H1 (cell line): ENCODE results near the gene RUFY3. TPM values are rescaled to one million over a fixed set of nuclear protein-coding genes. Genes with fewer than 3 reads are reported as not detected.

Experiments
- CTCF ChIA-PET: fragments of 300-600 bp; sonication (Branson Sonifier 250); formaldehyde crosslinking; loops from one replicate; lab custom pipeline; 2021; ENCODE audit not compliant: partially characterized antibody; lab: Charles Lee
- POLR2A ChIA-PET: fragments of 300-600 bp; sonication (Branson Sonifier 250); formaldehyde crosslinking; loops from one replicate; lab custom pipeline; 2021; ENCODE audit warnings: inconsistent platforms; ENCODE audit not compliant: partially characterized antibody; lab: Charles Lee
- DNase-seq, 2 experiments: peaks; one replicate each; pipeline versions ENCODE4 v3.0.0 to v3.0.0-alpha.2; 2010 to 2022; ENCODE audit warnings: low spot score in 2 of 2, low read depth in 1 of 2, mixed read lengths in 1 of 2
- FAIRE-seq: peaks from 2 replicates; lab custom pipeline; 2011; peaks lifted over from hg19 to GRCh38; lab: Jason Lieb, UNC
- H2AFZ ChIP-seq: 2 replicates; pipeline ENCODE4 v1.8.1; 2012; ENCODE audit warnings: low read length, inconsistent platforms
- H2AK5ac ChIP-seq: 2 replicates; pipeline ENCODE4 v1.6.1; 2013; ENCODE audit warnings: low read depth, low read length
- H2BK120ac ChIP-seq: replicated peaks from 2 replicates; pipeline ENCODE3; 2013; ENCODE audit warnings: low read depth, low read length, inconsistent platforms
- H2BK12ac ChIP-seq: 2 replicates; pipeline ENCODE4 v1.6.1; 2013; ENCODE audit warnings: low read depth, low read length
- H2BK15ac ChIP-seq: 2 replicates; pipeline ENCODE4 v1.6.1; 2013; ENCODE audit warnings: low read length
- H2BK20ac ChIP-seq: 2 replicates; pipeline ENCODE4 v1.6.1; 2013; ENCODE audit warnings: low read length
- H2BK5ac ChIP-seq: 2 replicates; pipeline ENCODE4 v1.6.1; 2013; ENCODE audit warnings: low read depth, low read length
- H3K14ac ChIP-seq: 2 replicates; pipeline ENCODE4 v1.6.1; 2013; ENCODE audit warnings: inconsistent platforms; ENCODE audit not compliant: insufficient read length
- H3K18ac ChIP-seq: 2 replicates; pipeline ENCODE4 v1.6.1; 2013; ENCODE audit warnings: low read length; ENCODE audit errors: extremely low read depth
- H3K23ac ChIP-seq: 2 replicates; pipeline ENCODE4 v1.6.1; 2013; ENCODE audit warnings: inconsistent platforms; ENCODE audit not compliant: insufficient read length
- H3K23me2 ChIP-seq: 2 replicates; pipeline ENCODE4 v1.6.1; 2013; ENCODE audit warnings: low read depth, low read length
- H3K27ac ChIP-seq: 2 replicates; pipeline ENCODE4 v1.6.1; 2011; ENCODE audit warnings: low read depth, low read length, inconsistent platforms
- H3K27me3 ChIP-seq, 4 experiments: replicated peaks in 1 of 4; 1 replicate in 1 of 4; 2 replicates in 3 of 4; pipeline versions ENCODE4 v1.6.1 to v1.8.1; 2011 to 2013; ENCODE audit warnings: low read length in 3 of 4, mild to moderate bottlenecking in 3 of 4, inconsistent platforms in 2 of 4, mixed read lengths in 2 of 4, moderate library complexity in 1 of 4; ENCODE audit not compliant: control insufficient read depth in 3 of 4, insufficient read depth in 3 of 4; ENCODE audit errors: extremely low read depth in 1 of 4
- H3K36me3 ChIP-seq, 4 experiments: 2 replicates each; pipeline versions ENCODE4 v1.6.1 to v1.8.1; 2011 to 2013; ENCODE audit warnings: mild to moderate bottlenecking in 4 of 4, low read length in 3 of 4, moderate library complexity in 2 of 4, control low read depth in 1 of 4, inconsistent platforms in 1 of 4; ENCODE audit not compliant: insufficient read depth in 4 of 4, control insufficient read depth in 2 of 4
- H3K4ac ChIP-seq: replicated peaks from 2 replicates; pipeline ENCODE3; 2013; ENCODE audit warnings: low read length, low read depth, mixed read lengths, inconsistent platforms; ENCODE audit not compliant: insufficient read length
- H3K4me1 ChIP-seq, 4 experiments: replicated peaks in 1 of 4; 1 replicate in 1 of 4; 2 replicates in 3 of 4; pipeline versions ENCODE4 v1.6.1 to v1.8.1; 2011 to 2013; ENCODE audit warnings: low read length in 3 of 4, inconsistent platforms in 2 of 4, mixed read lengths in 1 of 4; ENCODE audit not compliant: insufficient read depth in 4 of 4, control insufficient read depth in 3 of 4
- H3K4me2 ChIP-seq, 2 experiments: 2 replicates each; pipeline versions ENCODE4 v1.6.1 to v1.8.1; 2011 to 2013; ENCODE audit warnings: low read depth in 2 of 2, low read length in 2 of 2, control low read depth in 1 of 2, inconsistent platforms in 1 of 2, mild to moderate bottlenecking in 1 of 2; ENCODE audit not compliant: insufficient read depth in 1 of 2
- H3K4me3 ChIP-seq, 4 experiments: fragments of 200-600, 300-600 bp in 1 of 4; sonication (generic), shearing (Covaris generic), sonication (Bioruptor Twin) in 1 of 4; 2 replicates each; pipeline versions ENCODE4 v1.5.1 to v1.8.1; 2011 to 2016; ENCODE audit warnings: low read length in 4 of 4, low read depth in 3 of 4, control low read depth in 2 of 4, inconsistent platforms in 2 of 4, mild to moderate bottlenecking in 2 of 4, mixed read lengths in 1 of 4, moderate library complexity in 1 of 4; ENCODE audit not compliant: insufficient read depth in 2 of 4; ENCODE audit errors: extremely low read depth in 1 of 4
- H3K56ac ChIP-seq: replicated peaks from 2 replicates; pipeline ENCODE3; 2013; ENCODE audit warnings: low read depth, mild to moderate bottlenecking, mixed read lengths, low read length, inconsistent platforms; ENCODE audit not compliant: insufficient read length
- H3K79me1 ChIP-seq: 2 replicates; pipeline ENCODE4 v1.6.1; 2013; ENCODE audit warnings: low read depth, low read length, control low read depth
- H3K79me2 ChIP-seq, 2 experiments: 2 replicates each; pipeline versions ENCODE4 v1.6.1 to v1.8.1; 2012 to 2013; ENCODE audit warnings: low read length in 2 of 2, mild to moderate bottlenecking in 2 of 2, inconsistent platforms in 1 of 2; ENCODE audit not compliant: insufficient read depth in 2 of 2, control insufficient read depth in 1 of 2
- H3K9ac ChIP-seq, 4 experiments: replicated peaks in 1 of 4; 1 replicate in 1 of 4; 2 replicates in 3 of 4; pipeline versions ENCODE4 v1.6.1 to v1.8.1; 2011 to 2013; ENCODE audit warnings: low read depth in 3 of 4, low read length in 3 of 4, control low read depth in 2 of 4, mild to moderate bottlenecking in 2 of 4, moderate library complexity in 2 of 4, inconsistent platforms in 1 of 4; ENCODE audit errors: extremely low read depth in 1 of 4
- H3K9me3 ChIP-seq, 2 experiments: 2 replicates each; pipeline versions ENCODE4 v1.6.1 to v1.8.1; 2012 to 2013; ENCODE audit warnings: mild to moderate bottlenecking in 2 of 2, moderate library complexity in 2 of 2, control low read depth in 1 of 2, inconsistent platforms in 1 of 2, low read depth in 1 of 2, low read length in 1 of 2, mixed read lengths in 1 of 2; ENCODE audit not compliant: insufficient read depth in 2 of 2
- H4K20me1 ChIP-seq, 2 experiments: replicated peaks in 1 of 2; 2 replicates each; pipeline versions ENCODE3 to v1.8.1; 2011 to 2013; ENCODE audit warnings: inconsistent platforms in 2 of 2, low read length in 2 of 2, mild to moderate bottlenecking in 1 of 2; ENCODE audit not compliant: insufficient read depth in 2 of 2, control insufficient read depth in 1 of 2
- H4K5ac ChIP-seq: 2 replicates; pipeline ENCODE4 v1.6.1; 2013; ENCODE audit warnings: low read length, low read depth, mixed read lengths, inconsistent platforms; ENCODE audit not compliant: insufficient read length
- H4K8ac ChIP-seq: 2 replicates; pipeline ENCODE4 v1.8.0; 2013; ENCODE audit warnings: mild to moderate bottlenecking, moderate library complexity, low read length, inconsistent platforms; ENCODE audit not compliant: insufficient read depth; ENCODE audit errors: extremely low read depth
- H4K91ac ChIP-seq: replicated peaks from 2 replicates; pipeline ENCODE3; 2013; ENCODE audit warnings: low read length, mixed read lengths, inconsistent platforms; ENCODE audit not compliant: insufficient read length
- CBX8 ChIP-seq: fragments of 300-800, 300-1000 bp; sonication (generic); IDR thresholded peaks from 2 replicates; pipeline ENCODE4 v1.7.1; 2016; ENCODE audit warnings: low read depth, low read length, borderline replicate concordance
- FOSL1 ChIP-seq: IDR thresholded peaks from 2 replicates; pipeline ENCODE4 v1.6.1; 2011; ENCODE audit warnings: mild to moderate bottlenecking, low read depth, low read length, moderate library complexity; ENCODE audit not compliant: insufficient read depth
- KDM1A ChIP-seq: fragments of 200-600, 300-600 bp; sonication (generic); IDR thresholded peaks from 2 replicates; pipeline ENCODE4 v1.7.1; 2016; ENCODE audit warnings: mild to moderate bottlenecking, low read length, borderline replicate concordance
- MAX ChIP-seq: IDR thresholded peaks from 2 replicates; pipeline ENCODE4 v1.6.1; 2012; ENCODE audit warnings: inconsistent platforms
- SIRT6 ChIP-seq: IDR thresholded peaks from one replicate; pipeline ENCODE4 v1.7.1; 2012; ENCODE audit warnings: low read length, inconsistent platforms
- SUZ12 ChIP-seq: fragments of 200-600 bp; sonication (generic); IDR thresholded peaks from 2 replicates; pipeline ENCODE4 v1.6.1; 2012; ENCODE audit warnings: mild to moderate bottlenecking, inconsistent platforms, low read length, moderate library complexity, mixed read lengths
- TBP ChIP-seq: IDR thresholded peaks from 2 replicates; pipeline ENCODE4 v1.6.1; 2011; ENCODE audit warnings: low read depth, low read length, improper control_type of control experiment
- TCF12 ChIP-seq: IDR thresholded peaks from 2 replicates; pipeline ENCODE4 v1.6.1; 2011; ENCODE audit warnings: low read depth, mild to moderate bottlenecking, low read length
- USF2 ChIP-seq: IDR thresholded peaks from 2 replicates; pipeline ENCODE4 v1.6.1; 2011; ENCODE audit warnings: low read length, improper control_type of control experiment
- YY1 ChIP-seq: IDR thresholded peaks from 2 replicates; pipeline ENCODE4 v1.6.1; 2011; ENCODE audit warnings: low read depth, mild to moderate bottlenecking, low read length
- ZNF274 ChIP-seq: IDR thresholded peaks from 2 replicates; pipeline ENCODE4 v1.7.0; 2012; ENCODE audit warnings: low read length, borderline replicate concordance; ENCODE audit errors: extremely low read depth
- WGBS, 2 experiments: shearing (Covaris generic) in 1 of 2; methylation state at CpG; one replicate each; pipeline versions ENCODE4 v1.1.6 to v1.1.7; 2013 to 2015; ENCODE audit warnings: low lambda C conversion rate in 2 of 2, mixed read lengths in 2 of 2, inconsistent platforms in 1 of 2, low coverage in 1 of 2, missing lambda C conversion rate in 1 of 2; ENCODE audit not compliant: insufficient replicate concordance in 2 of 2, insufficient coverage in 1 of 2, insufficient read length in 1 of 2; ENCODE audit errors: extremely low coverage in 1 of 2, missing lambda C conversion rate in 1 of 2; 5-methylcytosine and 5-hydroxymethylcytosine counted together
- polyA plus RNA-seq, 7 experiments: library from polyadenylated mRNA; depleted of rRNA in 3 of 7; stranded (reverse) in 5 of 7; unstranded in 2 of 7; fragments of >200 nt in 5 of 7; fragments of 200-250 nt in 2 of 7; gene quantifications; 1 replicate in 5 of 7; 2 replicates in 1 of 7; 4 replicates in 1 of 7; pipeline versions ENCODE4 v1.2.1 to v1.2.3, GENCODE V29; 2011 to 2013; ENCODE audit warnings: missing spikeins in 2 of 7, mixed read lengths in 2 of 7
- total RNA-seq: library from RNA; stranded (reverse); fragmentation: NEBNext Ultra II Directional; extraction: Animal tissue kit (Norgen Biotek cat#: 25700); gene quantifications from 2 replicates; pipeline ENCODE4 v1.2.1, GENCODE V29; 2021

RUFY3 gene
- total and polyA plus RNA-seq, 2 of the 8 experiments (the other 6 are each of a cell fraction or from before 2014, with no cell fraction given): 7.8 to 33.1 TPM

GRCh38 chr4:70691661-70692060 is 30.1 kb upstream of the RUFY3 start:
- H4K20me1 ChIP-seq: no peaks in the 10 kb centered on the region
- H4K91ac ChIP-seq: no peak overlapping the region
- H3K23ac ChIP-seq: no peak overlapping the region
- H2BK20ac ChIP-seq: no peak overlapping the region
- ChIA-PET CTCF (interaction anchor here (0.7 to 3.9 kb wide), 4 partner anchors 12 to 213 kb away, joined by 3 to 29 read pairs (median 6); no protein-coding TSS in a partner anchor), POLR2A (interaction anchor here (0.7 to 7.7 kb wide), 2 partner anchors 13 to 449 kb away, joined by 4 to 86 read pairs; no protein-coding TSS in a partner anchor)
- no peak overlapping the region for H2BK15ac ChIP-seq
- H3K9ac ChIP-seq: no peak overlapping the region
- peaks cover 2% of the 10 kb centered on the region; the same call in 1 of the 2 replicates for H3K79me1 ChIP-seq
- H2BK120ac ChIP-seq: no peak overlapping the region
- peaks cover 6 to 32% of the 10 kb centered on the region in 2 experiments for H3K79me2 ChIP-seq
- no peak overlapping the region for H2BK5ac ChIP-seq
- H3K27me3 ChIP-seq: no peaks in the 10 kb centered on the region
- no peak overlapping the region for H3K4me2 ChIP-seq
- no peak for FAIRE-seq
- DNase-seq: no peak
- H3K4me1 ChIP-seq: peaks cover 0 to 2% (median 0%) of the 10 kb centered on the region in 4 experiments; a peak in 2 of 7 replicates
- no peak overlapping the region for H2AK5ac ChIP-seq
- H2AFZ ChIP-seq: no peak overlapping the region
- H3K14ac ChIP-seq: no peak overlapping the region
- H3K4ac ChIP-seq: no peak overlapping the region
- H3K4me3 ChIP-seq: no peak overlapping the region
- WGBS, 2 experiments: 86% methylated on average over 1 of the region's 1 CpG; no CpG with 5 or more reads in 1 of the 2 experiments
- peaks cover 0 to 15% (median 1%) of the 10 kb centered on the region in 4 experiments; a peak in 1 of 8 replicates for H3K36me3 ChIP-seq
- no peak overlapping the region for H3K18ac ChIP-seq
- no peak overlapping the region for H3K27ac ChIP-seq
- H3K9me3 ChIP-seq: no peaks in the 10 kb centered on the region
- H4K5ac ChIP-seq: no peak overlapping the region
- no peak overlapping the region for H3K56ac ChIP-seq
- H3K23me2 ChIP-seq: peaks cover 13% of the 10 kb centered on the region; the same call in 1 of the 2 replicates
- H4K8ac ChIP-seq: no peak overlapping the region
- no peak overlapping the region for H2BK12ac ChIP-seq
- TF ChIP-seq ZNF274 (no peak), YY1 (no peak), SUZ12 (no peak), SIRT6 (no peak), KDM1A (no peak), TBP (no peak), CBX8 (no peak), TCF12 (no peak), MAX (no peak), USF2 (no peak), FOSL1 (no peak)
